ENCODE measurements around the gene TRIML1.
A peak's percentile ranks its signal among the peaks of the same experiment; 100 is the strongest.

Gene TRIML1

DNA sequence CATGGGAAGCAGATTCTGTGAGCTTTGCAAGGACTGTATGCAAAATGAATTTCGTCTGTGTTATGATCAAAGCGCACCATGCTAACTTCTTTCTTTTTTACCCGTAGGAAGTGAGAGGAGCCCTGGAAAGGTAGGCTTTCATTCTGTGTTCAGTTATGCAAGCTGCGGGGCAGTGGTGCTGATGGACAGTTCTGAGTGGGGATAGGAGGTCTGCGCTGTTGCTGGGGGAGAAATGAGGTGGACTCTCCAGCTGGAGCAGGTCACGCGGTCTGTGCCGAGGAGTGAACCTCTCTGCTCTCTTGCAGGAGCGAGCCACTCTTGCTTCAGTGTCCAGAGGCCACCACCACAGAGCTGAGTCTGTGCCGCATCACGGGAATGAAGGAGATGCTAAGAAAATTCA lies 4.5 kb downstream of the TRIML1 start:
- Histone ChIP-seq H4K8ac (ENCODE audit: low read depth, low read length) (no peak overlapping the region), H3K4me3 (ENCODE audit: low read length) (no peak overlapping the region), H3K23ac (ENCODE audit: low read length) (no peak overlapping the region), H3K18ac (ENCODE audit: low read length) (no peak overlapping the region), H3K4me2 (ENCODE audit: low read length) (no peak overlapping the region), H3K27ac (ENCODE audit: low read depth, low read length) (no peak overlapping the region), H3K36me3 (ENCODE audit: control insufficient read depth, insufficient read depth, low read length) (no peaks in the 10 kb centered on the region), H3K79me2 (ENCODE audit: control insufficient read depth, insufficient read depth, low read length) (no peaks in the 10 kb centered on the region), H4K5ac (ENCODE audit: low read length) (no peak overlapping the region), H2BK120ac (ENCODE audit: low read depth, low read length) (no peak overlapping the region), H3K27me3 (ENCODE audit: insufficient read depth, low read length, poor library complexity) (no peaks in the 10 kb centered on the region), H3K9ac (ENCODE audit: low read length) (no peak overlapping the region), H2BK15ac (replicated peaks; ENCODE audit: low read depth) (no peak overlapping the region), H3K4me1 (ENCODE audit: control insufficient read depth, low read depth, low read length) (no peaks in the 10 kb centered on the region), H3K4ac (ENCODE audit: low read depth, low read length) (no peak overlapping the region), H3K56ac (ENCODE audit: low read length) (no peak overlapping the region), H2AK5ac (ENCODE audit: low read length) (no peak overlapping the region), H3K79me1 (ENCODE audit: low read length) (no peaks in the 10 kb centered on the region), H2BK5ac (ENCODE audit: low read length) (no peak overlapping the region)
- DNase-seq, result no peak
- WGBS (ENCODE audit: extremely low coverage, insufficient coverage, low lambda C conversion rate), result no CpG with 5 or more reads among the region's 11 CpGs

DNA sequence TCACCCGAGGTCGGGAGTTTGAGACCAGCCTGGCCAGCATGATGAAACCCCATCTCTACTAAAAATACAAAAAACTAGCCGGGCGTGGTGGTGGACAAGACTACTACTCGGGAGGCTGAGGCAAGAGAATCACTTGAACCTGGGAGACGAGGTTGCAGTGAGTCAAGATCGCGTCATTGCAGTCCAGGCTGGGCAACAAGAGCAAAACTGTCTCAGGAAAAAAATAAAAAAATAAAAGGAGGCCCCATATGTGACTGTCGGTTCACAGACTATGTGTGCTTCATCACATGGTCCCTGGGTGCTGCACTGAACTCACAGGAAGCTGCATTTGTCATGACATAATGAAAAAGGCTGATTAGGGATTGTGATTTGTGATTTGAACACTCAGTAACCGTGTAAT lies 6.4 kb downstream of the TRIML1 start:
- H3K18ac ChIP-seq (ENCODE audit: low read length), result no peak overlapping the region
- H2BK120ac ChIP-seq (ENCODE audit: low read depth, low read length), result no peak overlapping the region
- no peaks in the 10 kb centered on the region for H3K36me3 ChIP-seq (ENCODE audit: control insufficient read depth, insufficient read depth, low read length)
- no peak overlapping the region for H2AK5ac ChIP-seq (ENCODE audit: low read length)
- DNase-seq, result no peak
- H4K5ac ChIP-seq (ENCODE audit: low read length), result no peak overlapping the region
- H3K4me1 ChIP-seq (ENCODE audit: control insufficient read depth, low read depth, low read length), result no peaks in the 10 kb centered on the region
- H3K23ac ChIP-seq (ENCODE audit: low read length), result no peak overlapping the region
- H4K8ac ChIP-seq (ENCODE audit: low read depth, low read length), result no peak overlapping the region
- H2BK5ac ChIP-seq (ENCODE audit: low read length), result no peak overlapping the region
- H3K27ac ChIP-seq (ENCODE audit: low read depth, low read length), result no peak overlapping the region
- H3K4me2 ChIP-seq (ENCODE audit: low read length), result no peak overlapping the region
- no peak overlapping the region for H2BK15ac ChIP-seq (replicated peaks; ENCODE audit: low read depth)
- no peaks in the 10 kb centered on the region for H3K27me3 ChIP-seq (ENCODE audit: insufficient read depth, low read length, poor library complexity)
- no peak overlapping the region for H3K56ac ChIP-seq (ENCODE audit: low read length)
- no peak overlapping the region for H3K4me3 ChIP-seq (ENCODE audit: low read length)
- no peak overlapping the region for H3K4ac ChIP-seq (ENCODE audit: low read depth, low read length)
- no CpG with 5 or more reads among the region's 10 CpGs for WGBS (ENCODE audit: extremely low coverage, insufficient coverage, low lambda C conversion rate)
- no peaks in the 10 kb centered on the region for H3K79me1 ChIP-seq (ENCODE audit: low read length)
- H3K9ac ChIP-seq (ENCODE audit: low read length), result no peak overlapping the region
- H3K79me2 ChIP-seq (ENCODE audit: control insufficient read depth, insufficient read depth, low read length), result no peaks in the 10 kb centered on the region

DNA sequence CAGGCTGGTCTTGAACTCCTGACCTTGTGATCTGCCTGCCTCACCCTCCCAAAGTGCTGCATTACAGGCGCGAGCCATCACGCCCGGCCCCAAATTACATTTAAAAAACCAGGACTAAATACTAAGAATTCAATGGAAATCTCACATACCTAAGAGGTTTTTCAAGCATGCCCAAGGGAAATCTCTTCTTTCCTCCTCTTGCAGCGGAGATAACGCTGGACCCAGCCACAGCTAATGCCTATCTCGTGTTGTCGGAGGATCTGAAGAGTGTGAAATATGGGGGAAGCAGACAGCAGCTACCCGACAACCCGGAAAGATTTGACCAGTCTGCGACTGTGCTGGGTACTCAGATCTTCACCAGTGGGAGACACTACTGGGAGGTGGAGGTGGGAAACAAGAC lies 7.4 kb downstream of the TRIML1 start:
- no peaks in the 10 kb centered on the region for H3K79me1 ChIP-seq (ENCODE audit: low read length)
- no peak overlapping the region for H4K8ac ChIP-seq (ENCODE audit: low read depth, low read length)
- H2BK120ac ChIP-seq (ENCODE audit: low read depth, low read length), result no peak overlapping the region
- no peak overlapping the region for H3K23ac ChIP-seq (ENCODE audit: low read length)
- no peak overlapping the region for H3K18ac ChIP-seq (ENCODE audit: low read length)
- H3K4ac ChIP-seq (ENCODE audit: low read depth, low read length), result no peak overlapping the region
- H3K4me1 ChIP-seq (ENCODE audit: control insufficient read depth, low read depth, low read length), result no peaks in the 10 kb centered on the region
- H4K5ac ChIP-seq (ENCODE audit: low read length), result no peak overlapping the region
- no peak overlapping the region for H2BK5ac ChIP-seq (ENCODE audit: low read length)
- no peak overlapping the region for H2BK15ac ChIP-seq (replicated peaks; ENCODE audit: low read depth)
- DNase-seq, result peak; percentile 53
- H3K27ac ChIP-seq (ENCODE audit: low read depth, low read length), result no peak overlapping the region
- peak overlapping the region; percentile 15 for H3K56ac ChIP-seq (ENCODE audit: low read length)
- no peak overlapping the region for H2AK5ac ChIP-seq (ENCODE audit: low read length)
- H3K27me3 ChIP-seq (ENCODE audit: insufficient read depth, low read length, poor library complexity), result no peaks in the 10 kb centered on the region
- no peak overlapping the region for H3K9ac ChIP-seq (ENCODE audit: low read length)
- no CpG with 5 or more reads among the region's 11 CpGs for WGBS (ENCODE audit: extremely low coverage, insufficient coverage, low lambda C conversion rate)
- H3K4me3 ChIP-seq (ENCODE audit: low read length), result no peak overlapping the region
- no peak overlapping the region for H3K4me2 ChIP-seq (ENCODE audit: low read length)
- no peaks in the 10 kb centered on the region for H3K36me3 ChIP-seq (ENCODE audit: control insufficient read depth, insufficient read depth, low read length)
- H3K79me2 ChIP-seq (ENCODE audit: control insufficient read depth, insufficient read depth, low read length), result no peaks in the 10 kb centered on the region

DNA sequence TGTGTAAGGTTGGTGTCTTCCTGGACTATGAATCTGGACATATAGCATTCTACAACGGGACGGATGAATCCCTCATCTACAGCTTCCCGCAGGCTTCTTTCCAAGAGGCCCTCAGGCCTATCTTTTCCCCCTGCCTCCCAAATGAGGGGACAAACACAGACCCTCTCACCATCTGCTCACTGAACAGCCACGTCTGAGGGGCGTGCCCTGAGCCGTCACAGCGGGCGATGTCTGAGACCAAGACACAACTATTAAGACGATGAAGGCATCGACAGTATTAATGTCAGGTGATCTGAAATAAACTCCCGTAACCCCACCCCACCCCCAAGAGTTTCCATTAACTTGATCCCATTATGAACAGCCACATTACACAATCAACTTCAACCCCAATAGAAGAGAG lies 7.9 kb downstream of the TRIML1 start:
- Histone ChIP-seq H2AK5ac (ENCODE audit: low read length) (no peak overlapping the region), H4K8ac (ENCODE audit: low read depth, low read length) (no peak overlapping the region), H3K4me2 (ENCODE audit: low read length) (no peak overlapping the region), H3K36me3 (ENCODE audit: control insufficient read depth, insufficient read depth, low read length) (no peaks in the 10 kb centered on the region), H3K9ac (ENCODE audit: low read length) (no peak overlapping the region), H3K79me2 (ENCODE audit: control insufficient read depth, insufficient read depth, low read length) (no peaks in the 10 kb centered on the region), H2BK15ac (replicated peaks; ENCODE audit: low read depth) (no peak overlapping the region), H2BK5ac (ENCODE audit: low read length) (no peak overlapping the region), H4K5ac (ENCODE audit: low read length) (no peak overlapping the region), H3K56ac (ENCODE audit: low read length) (no peak overlapping the region), H3K23ac (ENCODE audit: low read length) (no peak overlapping the region), H3K27me3 (ENCODE audit: insufficient read depth, low read length, poor library complexity) (no peaks in the 10 kb centered on the region), H3K4me3 (ENCODE audit: low read length) (no peak overlapping the region), H3K27ac (ENCODE audit: low read depth, low read length) (no peak overlapping the region), H3K4ac (ENCODE audit: low read depth, low read length) (no peak overlapping the region), H3K79me1 (ENCODE audit: low read length) (no peaks in the 10 kb centered on the region), H2BK120ac (ENCODE audit: low read depth, low read length) (no peak overlapping the region), H3K18ac (ENCODE audit: low read length) (no peak overlapping the region), H3K4me1 (ENCODE audit: control insufficient read depth, low read depth, low read length) (no peaks in the 10 kb centered on the region)
- no CpG with 5 or more reads among the region's 11 CpGs for WGBS (ENCODE audit: extremely low coverage, insufficient coverage, low lambda C conversion rate)
- DNase-seq, result no peak

DNA sequence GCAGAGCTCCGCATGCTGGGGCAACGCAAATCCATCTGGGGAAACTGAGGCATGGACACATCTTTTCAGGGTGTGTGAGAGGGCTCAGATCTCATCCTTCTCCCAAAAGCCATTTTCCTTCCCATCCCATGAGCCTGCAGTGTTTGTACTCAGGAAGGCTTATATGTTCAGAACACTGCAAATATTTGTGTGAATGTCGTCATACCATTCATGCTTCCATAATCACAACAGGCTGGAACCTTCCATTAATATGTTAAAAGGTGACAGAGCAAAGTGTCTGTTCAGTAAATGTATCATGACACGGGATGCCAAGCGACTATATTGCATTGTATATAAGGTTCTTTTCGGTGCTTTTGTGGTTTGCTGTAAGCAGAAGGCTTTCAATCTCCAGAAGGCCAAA lies 8.5 kb downstream of the TRIML1 start:
- Histone ChIP-seq H4K5ac (ENCODE audit: low read length) (no peak overlapping the region), H3K4ac (ENCODE audit: low read depth, low read length) (no peak overlapping the region), H3K18ac (ENCODE audit: low read length) (no peak overlapping the region), H3K4me1 (ENCODE audit: control insufficient read depth, low read depth, low read length) (no peaks in the 10 kb centered on the region), H3K56ac (ENCODE audit: low read length) (no peak overlapping the region), H2BK5ac (ENCODE audit: low read length) (no peak overlapping the region), H3K27ac (ENCODE audit: low read depth, low read length) (no peak overlapping the region), H3K79me2 (ENCODE audit: control insufficient read depth, insufficient read depth, low read length) (no peaks in the 10 kb centered on the region), H3K79me1 (ENCODE audit: low read length) (no peaks in the 10 kb centered on the region), H2AK5ac (ENCODE audit: low read length) (no peak overlapping the region), H3K36me3 (ENCODE audit: control insufficient read depth, insufficient read depth, low read length) (no peaks in the 10 kb centered on the region), H4K8ac (ENCODE audit: low read depth, low read length) (no peak overlapping the region), H3K4me2 (ENCODE audit: low read length) (no peak overlapping the region), H3K9ac (ENCODE audit: low read length) (no peak overlapping the region), H3K27me3 (ENCODE audit: insufficient read depth, low read length, poor library complexity) (no peaks in the 10 kb centered on the region), H2BK120ac (ENCODE audit: low read depth, low read length) (no peak overlapping the region), H3K23ac (ENCODE audit: low read length) (no peak overlapping the region), H2BK15ac (replicated peaks; ENCODE audit: low read depth) (no peak overlapping the region), H3K4me3 (ENCODE audit: low read length) (no peak overlapping the region)
- DNase-seq, result no peak
- WGBS (ENCODE audit: extremely low coverage, insufficient coverage, low lambda C conversion rate), result no CpG with 5 or more reads among the region's 6 CpGs

DNA sequence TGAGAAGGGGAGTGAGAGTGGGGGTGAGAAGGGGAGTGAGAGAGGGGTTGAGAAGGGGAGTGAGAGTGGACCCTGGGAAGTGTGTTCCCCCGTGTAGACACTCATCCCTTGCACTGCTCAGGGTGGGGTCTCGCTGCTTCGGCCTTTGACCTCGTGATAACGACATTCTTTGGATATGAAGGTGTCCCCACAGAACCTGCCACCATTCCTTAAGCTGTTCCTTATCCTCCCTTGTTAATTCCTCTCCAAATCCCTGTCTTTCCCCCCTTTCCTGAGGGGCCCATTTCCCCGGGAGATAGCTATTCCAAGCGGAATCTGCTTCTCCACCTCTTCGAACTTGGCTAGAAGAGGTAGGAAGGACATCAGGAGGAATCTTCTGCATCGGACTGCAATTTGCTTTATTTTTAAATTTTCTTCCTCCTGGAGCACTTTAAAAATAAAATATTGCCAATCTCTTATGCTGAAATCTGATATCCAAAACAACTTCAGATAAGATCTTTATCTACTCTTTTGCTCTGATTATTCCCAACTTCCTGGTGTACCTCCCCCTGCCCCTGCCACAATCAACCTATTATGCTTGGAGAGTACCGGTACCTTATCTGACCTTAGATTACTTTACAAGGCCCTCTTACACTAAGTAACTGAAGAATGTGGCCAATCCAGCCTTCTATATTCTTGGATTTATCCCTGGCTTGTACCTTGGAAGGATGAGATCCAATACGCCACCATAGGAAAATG lies 15.6 kb downstream of the TRIML1 start:
- no peak overlapping the region for H3K18ac ChIP-seq (ENCODE audit: low read length)
- no CpG with 5 or more reads among the region's 11 CpGs for WGBS (ENCODE audit: extremely low coverage, insufficient coverage, low lambda C conversion rate)
- H3K23ac ChIP-seq (ENCODE audit: low read length), result no peak overlapping the region
- no peak overlapping the region for H2AK5ac ChIP-seq (ENCODE audit: low read length)
- H3K4me1 ChIP-seq (ENCODE audit: control insufficient read depth, low read depth, low read length), result no peaks in the 10 kb centered on the region
- no peak overlapping the region for H3K4me3 ChIP-seq (ENCODE audit: low read length)
- H2BK15ac ChIP-seq (replicated peaks; ENCODE audit: low read depth), result no peak overlapping the region
- no peak overlapping the region for H3K27ac ChIP-seq (ENCODE audit: low read depth, low read length)
- peak; percentile 37 for DNase-seq
- no peaks in the 10 kb centered on the region for H3K79me1 ChIP-seq (ENCODE audit: low read length)
- no peak overlapping the region for H4K8ac ChIP-seq (ENCODE audit: low read depth, low read length)
- H3K27me3 ChIP-seq (ENCODE audit: insufficient read depth, low read length, poor library complexity), result no peaks in the 10 kb centered on the region
- no peak overlapping the region for H2BK5ac ChIP-seq (ENCODE audit: low read length)
- no peak overlapping the region for H3K56ac ChIP-seq (ENCODE audit: low read length)
- H3K36me3 ChIP-seq (ENCODE audit: control insufficient read depth, insufficient read depth, low read length), result no peaks in the 10 kb centered on the region
- H3K4me2 ChIP-seq (ENCODE audit: low read length), result no peak overlapping the region
- no peaks in the 10 kb centered on the region for H3K79me2 ChIP-seq (ENCODE audit: control insufficient read depth, insufficient read depth, low read length)
- H3K4ac ChIP-seq (ENCODE audit: low read depth, low read length), result no peak overlapping the region
- H2BK120ac ChIP-seq (ENCODE audit: low read depth, low read length), result no peak overlapping the region
- no peak overlapping the region for H3K9ac ChIP-seq (ENCODE audit: low read length)
- H4K5ac ChIP-seq (ENCODE audit: low read length), result no peak overlapping the region
